Choroid plexus epithelial cell (primary cell): ENCODE results near the gene ARMC9.

Experiments used
- DNase-seq: peaks from one replicate; pipeline ENCODE4 v3.0.0-alpha.2; 2010; ENCODE audit warnings: low read depth
- H3K4me3 ChIP-seq: 2 replicates; pipeline ENCODE4 v1.5.1; 2011; ENCODE audit warnings: low read depth, mild to moderate bottlenecking, control low read depth, low read length, moderate library complexity
- TF ChIP-seq, protein P1 (sequence below): conservative IDR thresholded peaks from 2 replicates; pipeline ENCODE4 v1.5.1; 2011; ENCODE audit warnings: low read depth, mild to moderate bottlenecking, control low read depth, inconsistent platforms, low read length, moderate library complexity

The ARMC9 gene

DNA sequence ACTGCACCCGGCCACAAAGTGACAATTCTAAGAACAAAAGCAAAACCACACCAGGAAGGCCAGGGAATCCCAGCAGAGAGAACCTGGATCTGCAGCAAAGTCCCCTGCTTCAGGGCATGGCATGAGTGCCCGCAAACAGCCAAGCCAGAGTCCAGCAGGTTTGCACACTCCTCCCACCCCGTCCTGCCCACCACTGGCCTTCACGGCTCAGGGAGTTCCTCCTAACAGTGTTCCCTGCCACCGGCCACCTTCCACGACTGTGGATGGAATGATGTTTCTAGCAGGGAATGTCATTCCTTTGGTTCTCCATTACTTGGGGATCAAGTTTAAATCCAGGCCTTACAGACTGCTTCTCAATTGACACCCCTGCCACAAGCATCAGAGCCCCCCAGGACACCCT is 155.0 kb downstream of the ARMC9 start:
- TF ChIP-seq, protein P1, sequence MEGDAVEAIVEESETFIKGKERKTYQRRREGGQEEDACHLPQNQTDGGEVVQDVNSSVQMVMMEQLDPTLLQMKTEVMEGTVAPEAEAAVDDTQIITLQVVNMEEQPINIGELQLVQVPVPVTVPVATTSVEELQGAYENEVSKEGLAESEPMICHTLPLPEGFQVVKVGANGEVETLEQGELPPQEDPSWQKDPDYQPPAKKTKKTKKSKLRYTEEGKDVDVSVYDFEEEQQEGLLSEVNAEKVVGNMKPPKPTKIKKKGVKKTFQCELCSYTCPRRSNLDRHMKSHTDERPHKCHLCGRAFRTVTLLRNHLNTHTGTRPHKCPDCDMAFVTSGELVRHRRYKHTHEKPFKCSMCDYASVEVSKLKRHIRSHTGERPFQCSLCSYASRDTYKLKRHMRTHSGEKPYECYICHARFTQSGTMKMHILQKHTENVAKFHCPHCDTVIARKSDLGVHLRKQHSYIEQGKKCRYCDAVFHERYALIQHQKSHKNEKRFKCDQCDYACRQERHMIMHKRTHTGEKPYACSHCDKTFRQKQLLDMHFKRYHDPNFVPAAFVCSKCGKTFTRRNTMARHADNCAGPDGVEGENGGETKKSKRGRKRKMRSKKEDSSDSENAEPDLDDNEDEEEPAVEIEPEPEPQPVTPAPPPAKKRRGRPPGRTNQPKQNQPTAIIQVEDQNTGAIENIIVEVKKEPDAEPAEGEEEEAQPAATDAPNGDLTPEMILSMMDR, result no peak
- H3K4me3 ChIP-seq, result no peak overlapping the region
- no peak for DNase-seq

DNA sequence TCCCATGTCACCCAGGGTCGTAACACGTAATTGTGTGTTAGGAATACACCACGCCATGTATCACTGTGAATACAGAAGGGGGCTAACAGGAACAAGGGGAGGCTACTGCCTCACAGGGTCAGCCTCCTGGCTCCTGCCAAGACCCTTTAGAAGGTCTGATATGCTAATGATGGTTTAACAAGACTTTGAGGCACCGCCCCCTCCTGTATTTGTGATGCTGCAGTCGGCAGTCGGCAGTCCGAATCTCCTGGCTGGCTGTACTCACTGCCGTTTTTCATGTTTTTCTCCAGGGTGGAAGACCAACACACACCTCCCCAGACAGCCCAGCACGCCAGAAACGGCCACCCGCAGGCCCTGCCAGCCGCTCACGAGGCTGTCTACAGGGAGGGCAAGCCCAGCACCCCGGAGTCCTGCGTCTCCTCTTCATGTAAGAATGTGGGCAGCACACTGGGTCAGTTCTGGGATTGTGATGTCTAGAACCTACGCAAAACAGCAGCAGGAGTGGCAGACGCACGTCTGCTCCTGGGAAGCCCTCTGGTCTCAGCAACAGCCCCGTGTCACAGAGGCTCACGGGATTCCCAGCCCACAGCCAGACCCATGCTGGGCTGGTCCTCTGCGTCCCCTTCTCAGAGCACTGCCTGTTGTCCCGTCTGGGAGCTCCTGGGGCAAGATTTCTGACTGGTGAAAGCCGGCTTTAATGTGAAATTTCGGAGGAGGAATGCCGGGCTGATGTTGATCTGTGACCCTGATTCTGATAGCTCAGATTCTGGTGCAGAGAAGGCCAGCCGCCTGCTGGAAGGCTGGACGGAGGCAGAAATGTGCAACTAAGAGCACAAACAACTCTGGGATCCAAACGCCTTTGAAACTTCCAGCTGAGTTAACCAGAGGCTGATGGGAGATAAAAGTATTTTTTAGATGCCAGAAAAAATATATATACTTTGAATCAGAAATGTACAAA is 157.4 kb downstream of the ARMC9 start:
- DNase-seq, result peak; percentile 79
- H3K4me3 ChIP-seq, result no peak overlapping the region
- TF ChIP-seq, protein P1, result peak; percentile 36

DNA sequence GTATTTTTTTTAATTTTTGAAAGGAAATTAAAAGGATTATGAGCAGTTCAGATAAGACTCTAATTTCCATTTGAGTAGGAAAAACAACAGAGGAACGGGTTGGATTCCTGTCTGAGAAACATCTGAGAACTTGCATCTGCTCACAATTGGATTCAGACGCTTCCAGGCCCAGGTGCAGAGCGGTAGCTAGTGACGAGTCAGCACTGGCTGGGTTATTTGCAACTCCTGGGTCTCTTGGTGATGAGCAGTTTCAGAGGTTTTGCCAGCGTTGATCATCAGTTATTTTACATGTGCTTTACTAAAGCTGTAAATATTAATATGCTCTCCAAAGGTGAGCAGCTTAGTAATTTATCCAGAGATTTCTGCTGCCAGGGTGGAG is 158.0 kb downstream of the ARMC9 start:
- peak; percentile 43 for DNase-seq
- no peak overlapping the region for H3K4me3 ChIP-seq
- TF ChIP-seq, protein P1, result no peak

DNA sequence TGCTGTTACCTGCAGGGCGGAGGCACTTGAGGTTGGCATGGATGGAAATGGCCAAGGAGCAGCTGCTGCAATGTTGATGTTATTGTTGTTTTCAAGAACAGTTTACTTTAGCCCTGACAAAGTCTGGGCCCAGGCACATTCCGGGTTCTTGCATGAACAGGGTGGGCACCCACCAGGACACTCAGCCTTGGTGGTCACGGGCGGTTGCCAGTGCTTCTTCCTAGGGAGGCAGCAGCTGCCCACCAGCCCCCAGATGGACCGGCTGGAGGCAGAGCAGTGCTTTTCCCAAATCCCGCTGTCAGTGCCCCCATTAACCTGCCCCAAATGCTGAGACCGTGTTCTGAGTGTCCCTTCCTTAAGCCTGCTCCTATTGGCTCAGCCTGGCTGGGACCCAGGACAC is 158.6 kb downstream of the ARMC9 start:
- no peak for DNase-seq
- H3K4me3 ChIP-seq, result no peak overlapping the region
- TF ChIP-seq, protein P1, result no peak

DNA sequence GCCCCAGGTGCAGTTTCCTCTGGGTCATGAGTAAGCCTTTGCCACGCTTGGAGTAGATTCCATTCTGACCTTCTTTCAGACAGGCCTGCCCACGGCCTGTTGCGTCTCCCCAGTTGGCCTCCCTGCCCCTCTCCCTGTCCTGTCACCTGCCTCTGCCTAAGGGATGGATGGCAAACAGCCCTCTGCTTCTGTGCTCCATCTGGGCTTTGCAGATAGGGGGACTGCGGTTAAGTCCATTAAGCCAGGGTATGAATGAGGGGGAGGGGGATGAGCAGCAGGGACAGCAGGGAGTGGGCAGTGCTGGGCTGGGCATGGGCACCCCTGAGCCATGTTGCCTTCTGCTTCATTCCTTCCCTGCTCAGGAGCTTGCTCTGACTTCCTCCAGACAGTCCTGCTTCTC is 159.5 kb downstream of the ARMC9 start:
- TF ChIP-seq, protein P1, result no peak
- H3K4me3 ChIP-seq, result no peak overlapping the region
- no peak for DNase-seq

DNA sequence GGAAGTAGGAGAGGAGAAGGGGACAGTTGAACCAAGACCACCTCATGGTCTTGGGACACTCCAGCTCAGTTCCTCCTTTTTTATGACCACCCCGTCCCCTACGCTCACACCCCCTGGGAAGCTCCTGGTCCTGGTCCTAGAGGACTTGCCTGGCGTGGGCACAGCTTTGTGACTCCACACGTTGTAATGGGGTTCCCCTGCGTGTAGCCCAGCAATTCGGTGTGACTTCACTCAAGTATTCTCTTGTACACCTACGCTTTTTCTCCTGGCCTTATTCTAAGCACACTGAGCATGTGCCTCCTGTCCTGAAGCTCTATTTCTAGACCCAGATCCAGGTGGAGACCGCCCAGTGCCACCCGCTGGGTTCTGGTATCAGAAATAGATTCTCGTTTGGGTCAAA is 161.0 kb downstream of the ARMC9 start:
- H3K4me3 ChIP-seq, result no peak overlapping the region
- TF ChIP-seq, protein P1, result no peak
- DNase-seq, result no peak

DNA sequence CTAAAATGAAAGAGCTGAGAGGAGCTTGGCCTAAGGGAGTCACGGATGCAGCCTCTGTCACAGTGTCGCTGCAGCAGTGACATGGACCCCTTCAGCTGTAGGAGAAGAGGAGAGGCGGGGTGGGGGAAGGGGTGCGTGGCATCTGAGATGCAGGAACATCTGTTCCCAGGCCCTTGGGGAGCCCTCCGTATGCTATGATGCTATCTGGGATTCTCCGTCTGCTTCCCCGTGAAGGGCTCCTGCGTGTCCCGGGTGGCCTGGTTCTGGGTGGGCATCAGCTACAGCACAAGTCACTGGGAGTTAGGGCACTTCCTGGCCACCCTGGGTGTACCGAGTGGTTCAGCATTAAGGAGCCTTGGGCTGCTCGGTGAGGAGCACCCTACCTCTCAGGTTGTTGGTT is 161.5 kb downstream of the ARMC9 start:
- H3K4me3 ChIP-seq, result no peak overlapping the region
- TF ChIP-seq, protein P1, result no peak
- no peak for DNase-seq
